Naive thymus-derived CD4-positive, alpha-beta T cell (primary cell): ENCODE measurements around the gene ITIH4. TPM values are rescaled to one million over a fixed set of nuclear protein-coding genes. Genes with fewer than 3 reads are reported as not detected.

ENCODE experiments used
- ATAC-seq: fragments of 150-1000 bp; cut with Tn5 transposase; 2 replicates; pipeline ENCODE4 v1.10.0; 2021; ENCODE audit warnings: mild to moderate bottlenecking, moderate library complexity
- CTCF ChIA-PET: fragments of 350-600 bp; sonication (Branson Sonifier 250); formaldehyde crosslinking; loops from one replicate; lab custom pipeline; 2021; ENCODE audit warnings: antibody characterized with exemption; lab: Charles Lee
- POLR2A ChIA-PET: fragments of 350-600 bp; sonication (Branson Sonifier 250); formaldehyde crosslinking; loops from one replicate; lab custom pipeline; 2021; ENCODE audit warnings: antibody characterized with exemption, inconsistent platforms; lab: Charles Lee
- DNase-seq, 9 donors: peaks; one replicate each; pipeline versions ENCODE4 v3.0.0 to v3.0.0-alpha.2; 2020 to 2022; ENCODE audit warnings: mixed read lengths in 1 of 9
- H3K27ac ChIP-seq: one replicate; pipeline ENCODE4 v1.7.0; 2013; ENCODE audit warnings: mild to moderate bottlenecking, low read depth, low read length, moderate library complexity
- H3K27me3 ChIP-seq, 2 donors: one replicate each; pipeline ENCODE4 v1.7.0; 2013; ENCODE audit warnings: low read length in 2 of 2, mild to moderate bottlenecking in 2 of 2, moderate library complexity in 2 of 2; ENCODE audit not compliant: control insufficient read depth in 2 of 2, insufficient read depth in 2 of 2
- H3K36me3 ChIP-seq, 3 experiments: 1 replicate in 2 of 3; 2 replicates in 1 of 3; pipeline ENCODE4 v1.7.0; 2013; ENCODE audit warnings: low read length in 3 of 3, mild to moderate bottlenecking in 3 of 3, moderate library complexity in 1 of 3; ENCODE audit not compliant: insufficient read depth in 3 of 3, control insufficient read depth in 2 of 3
- H3K4me1 ChIP-seq, 2 donors: one replicate each; pipeline ENCODE4 v1.7.0; 2013; ENCODE audit warnings: low read length in 2 of 2, mild to moderate bottlenecking in 2 of 2, moderate library complexity in 1 of 2; ENCODE audit not compliant: control insufficient read depth in 2 of 2, insufficient read depth in 2 of 2
- H3K4me3 ChIP-seq: 2 replicates; pipeline ENCODE4 v1.7.0; 2013; ENCODE audit warnings: mild to moderate bottlenecking, low read length
- H3K9me3 ChIP-seq, 3 experiments: 1 replicate in 2 of 3; 2 replicates in 1 of 3; pipeline ENCODE4 v1.7.0; 2013; ENCODE audit warnings: low read length in 3 of 3; ENCODE audit not compliant: control insufficient read depth in 2 of 3
- H3K27ac Mint-ChIP-seq, 9 donors: one replicate each; pipeline ENCODE4 v1.8.0; 2020 to 2022; ENCODE audit warnings: mixed read lengths in 9 of 9, mild to moderate bottlenecking in 8 of 9, moderate library complexity in 5 of 9, inconsistent platforms in 2 of 9
- H3K27me3 Mint-ChIP-seq, 5 donors: one replicate each; pipeline ENCODE4 v1.8.0; 2021 to 2022; ENCODE audit warnings: mixed read lengths in 5 of 5, mild to moderate bottlenecking in 1 of 5
- H3K36me3 Mint-ChIP-seq, 5 donors: one replicate each; pipeline ENCODE4 v1.8.0; 2020 to 2022; ENCODE audit warnings: mixed read lengths in 5 of 5, mild to moderate bottlenecking in 3 of 5, inconsistent platforms in 1 of 5
- H3K4me1 Mint-ChIP-seq, 7 donors: one replicate each; pipeline ENCODE4 v1.8.0; 2020 to 2022; ENCODE audit warnings: mixed read lengths in 7 of 7, mild to moderate bottlenecking in 3 of 7, inconsistent platforms in 1 of 7
- H3K4me3 Mint-ChIP-seq, 10 donors: one replicate each; pipeline ENCODE4 v1.8.0; 2020 to 2022; ENCODE audit warnings: mild to moderate bottlenecking in 10 of 10, mixed read lengths in 10 of 10, moderate library complexity in 6 of 10, inconsistent platforms in 2 of 10
- H3K9me3 Mint-ChIP-seq, 11 donors: one replicate each; pipeline ENCODE4 v1.8.0; 2020 to 2022; ENCODE audit warnings: mixed read lengths in 11 of 11, mild to moderate bottlenecking in 4 of 11, inconsistent platforms in 1 of 11, moderate library complexity in 1 of 11
- intact Hi-C, 2 donors: fragments of 100-400 bp; cut with micrococcal nuclease; formaldehyde crosslinking; loops; one replicate each; pipeline ENCODE4 v1.15.1; 2023
- polyA plus RNA-seq, 2 donors: library from polyadenylated mRNA; unstranded; fragments of 300-500 nt; fragmentation: Illumina TruSeq; gene quantifications; one replicate each; pipeline ENCODE4 v1.2.3, GENCODE V29; 2021
- total RNA-seq, 6 experiments: library from RNA in 5 of 6; stranded (reverse) in 5 of 6; gene quantifications; 1 replicate in 5 of 6; 2 replicates in 1 of 6; pipeline ENCODE4 v1.2.3 and lab custom pipeline; 2021 to 2026

Gene ITIH4
- total and polyA plus RNA-seq, 7 experiments from 2014 or later, result 0.08 to 37.6 (median 32.3) TPM

DNA sequence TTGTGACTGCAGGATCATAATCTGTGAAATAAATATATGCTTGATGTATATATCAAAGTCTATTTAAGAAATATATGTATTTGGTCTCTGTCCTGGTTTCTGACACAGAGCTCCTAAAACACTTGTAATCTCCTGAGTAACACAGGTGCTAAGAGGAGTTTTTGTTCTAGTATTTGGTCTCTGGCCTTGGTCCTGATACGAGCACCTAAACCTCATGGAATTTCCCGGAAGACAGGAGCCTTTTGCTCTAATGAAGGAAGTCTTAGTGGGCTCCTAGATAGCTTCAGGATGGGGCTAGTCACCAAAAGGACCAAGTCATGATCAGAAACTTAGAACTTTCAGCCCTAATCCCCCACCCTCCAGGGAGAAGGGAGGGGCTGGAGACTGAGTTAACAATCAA lies 23.5 kb upstream of the ITIH4 start:
- intact Hi-C loops, result loop anchor here in 1 of 2 donors (5.0 kb wide), 3 partner anchors 78 to 343 kb away; no protein-coding TSS in a partner anchor
- H3K27ac ChIP-seq, result no peak overlapping the region
- H3K4me3 ChIP-seq, result no peak overlapping the region
- Mint-ChIP-seq H3K36me3 (peaks cover 0 to 32% (median 6%) of the 10 kb centered on the region in 5 donors), H3K4me3 (no peak overlapping the region), H3K27ac (no peak overlapping the region), H3K4me1 (peaks cover 0 to 3% (median 0%) of the 10 kb centered on the region in 7 donors), H3K9me3 (no peaks in the 10 kb centered on the region), H3K27me3 (no peaks in the 10 kb centered on the region)
- no peaks in the 10 kb centered on the region for H3K27me3 ChIP-seq
- no peaks in the 10 kb centered on the region for H3K4me1 ChIP-seq
- H3K9me3 ChIP-seq, result no peaks in the 10 kb centered on the region
- ChIA-PET CTCF (no interaction called here), POLR2A (no interaction called here)
- peaks cover 0 to 36% (median 0%) of the 10 kb centered on the region in 3 experiments for H3K36me3 ChIP-seq
- DNase-seq, result no peak
- ATAC-seq, result no peak

DNA sequence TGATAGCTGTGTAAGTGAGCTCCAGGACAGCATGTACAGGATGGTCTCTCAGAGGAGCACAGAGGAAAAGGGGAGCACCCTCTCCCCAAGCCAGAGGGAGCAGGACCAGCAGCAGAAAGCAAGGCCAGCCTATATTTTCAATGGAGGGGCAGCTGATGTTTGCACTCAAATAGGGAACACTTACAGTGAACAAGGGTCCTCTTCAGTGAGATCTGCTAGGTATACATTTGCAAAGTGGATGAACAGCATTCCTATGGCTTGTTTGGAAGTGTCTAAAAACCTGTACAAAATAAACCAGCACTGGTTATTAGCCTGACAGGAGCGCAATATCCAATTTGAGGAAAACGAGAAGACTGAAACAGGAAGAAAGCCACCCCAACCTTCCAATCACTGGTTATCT lies 21.9 kb upstream of the ITIH4 start:
- H3K36me3 ChIP-seq, result peaks cover 0 to 48% (median 3%) of the 10 kb centered on the region in 3 experiments
- no peak overlapping the region for H3K4me3 ChIP-seq
- intact Hi-C loops, result loop anchor here in 1 of 2 donors (5.0 kb wide), 3 partner anchors 80 to 345 kb away; no protein-coding TSS in a partner anchor

DNA sequence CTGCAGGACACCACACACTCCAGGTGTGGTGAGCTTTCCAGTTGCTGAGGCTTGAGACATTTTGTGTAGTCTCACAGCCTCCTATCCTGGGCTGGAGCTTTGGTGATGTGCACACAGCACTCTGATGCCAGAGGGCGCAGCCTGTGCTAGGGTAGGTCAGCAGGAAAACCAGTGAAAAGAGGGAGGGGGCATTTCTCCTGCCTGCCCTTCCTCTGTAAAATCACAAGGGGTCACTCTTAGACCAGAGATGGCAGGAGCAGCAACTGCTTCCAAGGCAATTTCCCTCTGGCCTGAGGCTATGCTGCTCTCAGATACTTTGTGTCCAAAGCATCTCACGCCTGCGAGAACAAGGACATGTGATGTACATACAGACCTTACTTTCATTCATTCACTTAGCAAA lies 20.9 kb upstream of the ITIH4 start:
- H3K36me3 ChIP-seq, result peaks cover 0 to 52% (median 3%) of the 10 kb centered on the region in 3 experiments
- H3K27ac ChIP-seq, result no peak overlapping the region
- ATAC-seq (peak; percentile 70), DNase-seq (peak in 5 of 9 donors; percentile 22 to 40 (median 35))
- no peaks in the 10 kb centered on the region for H3K27me3 Mint-ChIP-seq
- POLR2A ChIA-PET, result no interaction called here
- H3K27ac Mint-ChIP-seq, result no peak overlapping the region
- no peaks in the 10 kb centered on the region for H3K27me3 ChIP-seq
- no peaks in the 10 kb centered on the region for H3K9me3 ChIP-seq
- intact Hi-C loops, result loop anchor here (1.0 to 5.0 kb wide), 7 partner anchors 81 to 346 kb away; partner anchors contain the start of gene SFMBT1 (in 1 of the 2)
- no peaks in the 10 kb centered on the region for H3K9me3 Mint-ChIP-seq
- no peaks in the 10 kb centered on the region for H3K4me1 ChIP-seq
- CTCF ChIA-PET, result interaction anchor here (0.9 kb wide), 1 partner anchor 42 kb away, joined by 4 read pairs; no protein-coding TSS in a partner anchor
- no peak overlapping the region for H3K4me3 Mint-ChIP-seq
- peaks cover 0 to 44% (median 6%) of the 10 kb centered on the region in 5 donors for H3K36me3 Mint-ChIP-seq
- H3K4me1 Mint-ChIP-seq, result no peaks in the 10 kb centered on the region
- H3K4me3 ChIP-seq, result no peak overlapping the region

More for the DNA sequence above, 21.9 kb upstream of the ITIH4 start:
- H3K27me3 Mint-ChIP-seq, result no peaks in the 10 kb centered on the region
- H3K9me3 Mint-ChIP-seq, result no peaks in the 10 kb centered on the region
- ChIA-PET CTCF (interaction anchor here (0.7 to 0.9 kb wide), 2 partner anchors 218 to 344 kb away, joined by 3 to 7 read pairs; no protein-coding TSS in a partner anchor), POLR2A (no interaction called here)
- peaks cover 0 to 2% (median 0%) of the 10 kb centered on the region in 7 donors for H3K4me1 Mint-ChIP-seq
- H3K27me3 ChIP-seq, result no peaks in the 10 kb centered on the region
- H3K27ac ChIP-seq, result no peak overlapping the region
- no peaks in the 10 kb centered on the region for H3K9me3 ChIP-seq
- no peak overlapping the region for H3K27ac Mint-ChIP-seq
- H3K4me3 Mint-ChIP-seq, result no peak overlapping the region
- no peak for ATAC-seq
- H3K36me3 Mint-ChIP-seq, result peaks cover 0 to 38% (median 6%) of the 10 kb centered on the region in 5 donors
- no peak for DNase-seq
- no peaks in the 10 kb centered on the region for H3K4me1 ChIP-seq

DNA sequence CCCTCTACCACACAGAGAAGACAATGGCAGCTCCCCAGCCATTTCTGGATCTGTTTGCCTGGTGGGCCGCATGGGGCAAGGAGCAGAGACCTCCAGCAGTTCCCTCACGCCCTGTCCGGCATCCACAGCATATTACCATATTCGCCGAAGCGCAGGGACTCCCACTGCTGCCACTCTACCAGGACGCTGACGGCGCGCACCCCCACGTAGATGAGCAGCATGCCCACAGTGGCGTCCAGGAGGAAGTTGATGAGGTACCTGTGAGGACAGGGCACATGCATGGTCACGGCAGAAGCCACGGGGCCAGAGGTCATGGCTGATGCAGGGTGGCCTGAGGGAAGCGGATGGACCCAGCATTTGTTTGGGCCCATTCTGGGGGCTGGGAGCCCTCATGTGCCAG lies 19.2 kb upstream of the ITIH4 start:
- Histone ChIP-seq H3K27ac (no peak overlapping the region), H3K36me3 (peaks cover 0 to 52% (median 3%) of the 10 kb centered on the region in 3 experiments), H3K4me1 (no peaks in the 10 kb centered on the region), H3K9me3 (no peaks in the 10 kb centered on the region), H3K4me3 (no peak overlapping the region), H3K27me3 (no peaks in the 10 kb centered on the region)
- Mint-ChIP-seq H3K36me3 (peaks cover 0 to 38% (median 3%) of the 10 kb centered on the region in 5 donors), H3K27ac (no peak overlapping the region), H3K27me3 (no peaks in the 10 kb centered on the region), H3K4me3 (no peak overlapping the region), H3K9me3 (no peaks in the 10 kb centered on the region), H3K4me1 (peaks cover 0 to under 1% (median 0%) of the 10 kb centered on the region in 7 donors)
- intact Hi-C loops, result loop anchor here (2.0 to 5.0 kb wide), 4 partner anchors 83 to 348 kb away; no protein-coding TSS in a partner anchor
- DNase-seq (no peak), ATAC-seq (no peak)
- POLR2A ChIA-PET, result no interaction called here
- CTCF ChIA-PET, result no interaction called here

DNA sequence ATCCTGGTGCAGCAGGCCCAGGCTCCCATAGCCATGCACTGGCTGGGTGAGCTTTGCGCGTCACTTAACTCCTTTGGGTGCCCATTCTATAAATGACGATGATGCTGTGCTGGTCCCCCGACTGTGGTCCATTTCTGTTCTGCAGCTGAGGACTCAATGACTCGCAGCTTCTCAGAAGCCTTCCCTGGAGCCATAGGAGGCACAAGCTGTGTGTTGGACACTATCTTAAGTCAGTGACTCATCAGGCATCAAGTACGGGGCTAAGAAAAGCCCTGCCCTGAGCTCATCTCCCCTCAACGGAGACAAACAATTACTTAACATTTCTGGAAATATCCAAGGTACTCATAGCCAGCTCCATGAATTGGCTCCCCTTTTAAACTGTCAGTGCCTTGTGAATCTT lies 18.1 kb upstream of the ITIH4 start:
- H3K36me3 Mint-ChIP-seq, result peaks cover 0 to 37% (median 2%) of the 10 kb centered on the region in 5 donors
- Histone ChIP-seq H3K36me3 (peaks cover 0 to 61% (median 3%) of the 10 kb centered on the region in 3 experiments), H3K27ac (no peak overlapping the region), H3K9me3 (no peaks in the 10 kb centered on the region), H3K4me1 (no peaks in the 10 kb centered on the region), H3K27me3 (no peaks in the 10 kb centered on the region), H3K4me3 (no peak overlapping the region)
- ChIA-PET CTCF (no interaction called here), POLR2A (no interaction called here)
- ATAC-seq (no peak), DNase-seq (no peak)
- no peaks in the 10 kb centered on the region for H3K27me3 Mint-ChIP-seq
- no peak overlapping the region for H3K27ac Mint-ChIP-seq
- H3K4me1 Mint-ChIP-seq, result peaks cover 0 to 7% (median 0%) of the 10 kb centered on the region in 7 donors
- no peaks in the 10 kb centered on the region for H3K9me3 Mint-ChIP-seq
- no peak overlapping the region for H3K4me3 Mint-ChIP-seq
- intact Hi-C loops, result no loop called here

DNA sequence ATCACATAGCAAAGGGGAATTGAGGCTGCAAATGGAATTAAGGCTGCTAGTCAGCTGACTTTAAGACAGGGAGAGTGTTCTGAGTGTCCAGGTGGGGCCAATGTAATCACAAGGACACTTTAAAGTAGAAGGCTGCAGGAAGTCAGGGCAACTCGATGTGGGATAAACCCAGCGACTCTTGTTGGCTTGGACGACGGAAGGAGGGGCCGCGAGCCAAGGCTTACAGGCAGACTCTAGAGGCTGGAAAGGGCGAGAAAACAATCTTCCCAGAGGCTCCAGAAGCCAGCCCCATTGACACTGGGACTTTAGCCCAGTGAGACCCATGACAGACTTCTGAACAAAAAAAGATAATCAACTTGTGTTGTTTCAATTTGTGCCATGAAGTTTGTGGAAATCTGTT lies 17.3 kb upstream of the ITIH4 start:
- CTCF ChIA-PET, result no interaction called here

DNA sequence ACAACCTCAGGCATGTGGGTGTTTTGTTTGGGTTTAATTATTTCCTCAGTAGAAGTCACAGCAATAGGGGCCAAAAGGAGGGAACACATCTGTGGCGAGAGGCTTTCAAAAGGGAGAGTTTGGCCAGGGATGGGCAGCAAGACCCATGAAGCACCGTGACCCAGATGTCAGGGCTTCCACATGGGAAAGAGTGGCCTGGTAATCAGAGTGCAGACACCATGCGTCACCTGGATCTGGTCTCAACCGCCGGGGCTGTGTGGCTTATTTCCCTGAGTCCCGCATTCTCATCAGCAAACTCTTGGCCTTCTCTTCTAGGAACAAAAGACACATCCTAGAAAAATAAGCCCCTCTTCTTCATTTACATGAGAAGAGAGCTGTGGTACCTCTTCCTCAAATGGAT lies 16.8 kb upstream of the ITIH4 start:
- peaks cover 0 to 67% (median 8%) of the 10 kb centered on the region in 3 experiments for H3K36me3 ChIP-seq
- ChIA-PET CTCF (no interaction called here), POLR2A (no interaction called here)
- peaks cover 0 to 33% (median 0%) of the 10 kb centered on the region in 5 donors for H3K36me3 Mint-ChIP-seq
- ATAC-seq (no peak), DNase-seq (no peak)
- H3K4me3 ChIP-seq, result no peak overlapping the region
- H3K9me3 ChIP-seq, result no peaks in the 10 kb centered on the region
- H3K27ac ChIP-seq, result no peak overlapping the region
- no peaks in the 10 kb centered on the region for H3K4me1 ChIP-seq
- peaks cover 0 to 8% (median 0%) of the 10 kb centered on the region in 7 donors for H3K4me1 Mint-ChIP-seq
- no peaks in the 10 kb centered on the region for H3K27me3 Mint-ChIP-seq
- intact Hi-C loops, result no loop called here
- no peaks in the 10 kb centered on the region for H3K27me3 ChIP-seq
- H3K27ac Mint-ChIP-seq, result peak overlapping the region in 2 of 9 donors; percentile 31 to 48
- H3K4me3 Mint-ChIP-seq, result no peak overlapping the region
- H3K9me3 Mint-ChIP-seq, result no peaks in the 10 kb centered on the region

More for the DNA sequence above, 17.3 kb upstream of the ITIH4 start:
- Histone ChIP-seq H3K27ac (no peak overlapping the region), H3K4me3 (no peak overlapping the region), H3K4me1 (no peaks in the 10 kb centered on the region), H3K9me3 (no peaks in the 10 kb centered on the region), H3K36me3 (peaks cover 0 to 67% (median 4%) of the 10 kb centered on the region in 3 experiments), H3K27me3 (no peaks in the 10 kb centered on the region)
- DNase-seq, result no peak
- no peaks in the 10 kb centered on the region for H3K9me3 Mint-ChIP-seq
- no peak overlapping the region for H3K4me3 Mint-ChIP-seq
- H3K36me3 Mint-ChIP-seq, result peaks cover 0 to 32% (median 0%) of the 10 kb centered on the region in 5 donors
- no peaks in the 10 kb centered on the region for H3K27me3 Mint-ChIP-seq
- no peak for ATAC-seq
- POLR2A ChIA-PET, result no interaction called here
- intact Hi-C loops, result no loop called here
- peaks cover 0 to 8% (median 0%) of the 10 kb centered on the region in 7 donors for H3K4me1 Mint-ChIP-seq
- peak overlapping the region in 1 of 9 donors; percentile 48 for H3K27ac Mint-ChIP-seq
